Upper lobe of left lung (tissue), 4 donors: Measurements from ENCODE around the gene TAAR6.

ENCODE experiments used
- EP300 ChIP-seq, 4 donors: sonication (generic); formaldehyde crosslinking; IDR thresholded peaks; one replicate each; pipeline ENCODE4 v1.5.1; 2017; ENCODE audit warnings: antibody characterized with exemption in 4 of 4, control low read depth in 2 of 4
- POLR2A ChIP-seq, 4 donors: fragments of 450-650 bp; IDR thresholded peaks; one replicate each; pipeline ENCODE4 v1.5.1; 2016 to 2017; ENCODE audit warnings: antibody characterized with exemption in 4 of 4, mild to moderate bottlenecking in 2 of 4
- POLR2AphosphoS5 ChIP-seq, 2 donors: sonication (generic); formaldehyde crosslinking; IDR thresholded peaks; one replicate each; pipeline ENCODE4 v1.5.1; 2017; ENCODE audit warnings: antibody characterized with exemption in 2 of 2
- TF ChIP-seq, protein P1 (sequence below), 6 experiments: fragments of 450-650 bp in 4 of 6; fragments of 200-600 bp in 2 of 6; sonication (generic) in 2 of 6; IDR thresholded peaks; one replicate each; pipeline ENCODE4 v1.5.1; 2016 to 2019; ENCODE audit warnings: antibody characterized with exemption in 6 of 6

DNA sequence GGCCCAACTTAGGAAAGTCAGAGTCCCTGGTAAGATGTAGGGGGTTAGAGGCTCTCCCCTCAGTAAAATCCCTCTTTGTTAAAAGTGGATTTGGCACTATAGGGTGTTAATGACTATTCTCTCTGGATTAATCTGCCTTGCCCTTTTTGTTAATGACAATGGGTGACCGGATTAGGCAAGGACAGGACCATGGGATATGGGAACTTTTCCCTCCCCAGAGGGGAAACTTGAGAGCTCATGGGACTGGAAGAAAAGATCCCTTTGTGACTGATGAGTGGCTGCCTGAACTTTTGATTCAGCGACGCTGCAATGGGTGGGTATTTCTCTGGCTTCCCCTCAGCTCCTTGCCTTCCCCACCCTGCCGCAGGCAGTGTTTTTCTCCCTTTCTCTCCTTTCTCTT, 44.3 kb upstream of the TAAR6 start:
- TF ChIP-seq EP300 (IDR thresholded peaks at IDR 0.05) (no peak), POLR2AphosphoS5 (IDR thresholded peaks at IDR 0.05) (no peak), POLR2A (IDR thresholded peaks at IDR 0.05) (no peak)
- TF ChIP-seq, protein P1, sequence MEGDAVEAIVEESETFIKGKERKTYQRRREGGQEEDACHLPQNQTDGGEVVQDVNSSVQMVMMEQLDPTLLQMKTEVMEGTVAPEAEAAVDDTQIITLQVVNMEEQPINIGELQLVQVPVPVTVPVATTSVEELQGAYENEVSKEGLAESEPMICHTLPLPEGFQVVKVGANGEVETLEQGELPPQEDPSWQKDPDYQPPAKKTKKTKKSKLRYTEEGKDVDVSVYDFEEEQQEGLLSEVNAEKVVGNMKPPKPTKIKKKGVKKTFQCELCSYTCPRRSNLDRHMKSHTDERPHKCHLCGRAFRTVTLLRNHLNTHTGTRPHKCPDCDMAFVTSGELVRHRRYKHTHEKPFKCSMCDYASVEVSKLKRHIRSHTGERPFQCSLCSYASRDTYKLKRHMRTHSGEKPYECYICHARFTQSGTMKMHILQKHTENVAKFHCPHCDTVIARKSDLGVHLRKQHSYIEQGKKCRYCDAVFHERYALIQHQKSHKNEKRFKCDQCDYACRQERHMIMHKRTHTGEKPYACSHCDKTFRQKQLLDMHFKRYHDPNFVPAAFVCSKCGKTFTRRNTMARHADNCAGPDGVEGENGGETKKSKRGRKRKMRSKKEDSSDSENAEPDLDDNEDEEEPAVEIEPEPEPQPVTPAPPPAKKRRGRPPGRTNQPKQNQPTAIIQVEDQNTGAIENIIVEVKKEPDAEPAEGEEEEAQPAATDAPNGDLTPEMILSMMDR (IDR thresholded peaks at IDR 0.05): no peak
